CD4-positive, alpha-beta T cell (primary cell): ENCODE data around the gene FGGY. TPM values are rescaled to one million over a fixed set of nuclear protein-coding genes. Genes with fewer than 3 reads are reported as not detected.

Experiments
- ATAC-seq: fragments of 200-7000 bp; cut with Tn5 transposase; one replicate; pipeline ENCODE4 v1.10.0; 2022; ENCODE audit warnings: mild to moderate bottlenecking; ENCODE audit not compliant: poor library complexity
- CTCF ChIA-PET: fragments of 350-600 bp; sonication (Branson Sonifier 250); formaldehyde crosslinking; loops from one replicate; lab custom pipeline; 2021; ENCODE audit warnings: antibody characterized with exemption, inconsistent platforms; lab: Charles Lee
- POLR2A ChIA-PET: fragments of 350-600 bp; sonication (Branson Sonifier 250); formaldehyde crosslinking; loops from one replicate; lab custom pipeline; 2021; ENCODE audit warnings: antibody characterized with exemption, inconsistent platforms; lab: Charles Lee
- DNase-seq, 14 experiments: peaks; one replicate each; pipeline ENCODE4 v3.0.0-alpha.2; 2013 to 2020; ENCODE audit warnings: mixed read lengths in 2 of 14
- H3K27ac ChIP-seq, 2 donors: one replicate each; pipeline versions ENCODE4 v1.5.1 to v1.7.0; 2013; ENCODE audit warnings: low read length in 2 of 2, low read depth in 1 of 2, mild to moderate bottlenecking in 1 of 2
- H3K27me3 ChIP-seq, 2 experiments: 1 replicate in 1 of 2; 2 replicates in 1 of 2; pipeline versions ENCODE4 v1.6.1 to v1.7.0; 2013; ENCODE audit warnings: low read length in 2 of 2, control low read depth in 1 of 2, mild to moderate bottlenecking in 1 of 2, moderate library complexity in 1 of 2; ENCODE audit not compliant: insufficient read depth in 2 of 2, control insufficient read depth in 1 of 2
- H3K36me3 ChIP-seq: one replicate; pipeline ENCODE4 v1.6.1; 2013; ENCODE audit warnings: low read length, control low read depth; ENCODE audit not compliant: insufficient read depth
- H3K4me1 ChIP-seq: one replicate; pipeline ENCODE4 v1.6.1; 2013; ENCODE audit warnings: low read length, control low read depth; ENCODE audit not compliant: insufficient read depth
- H3K4me3 ChIP-seq: one replicate; pipeline ENCODE4 v1.5.1; 2013; ENCODE audit warnings: mild to moderate bottlenecking, low read length, moderate library complexity
- H3K9me3 ChIP-seq, 2 experiments: 1 replicate in 1 of 2; 2 replicates in 1 of 2; pipeline versions ENCODE4 v1.6.1 to v1.7.0; 2013; ENCODE audit warnings: low read length in 2 of 2, mild to moderate bottlenecking in 2 of 2, control low read depth in 1 of 2, moderate library complexity in 1 of 2; ENCODE audit not compliant: control insufficient read depth in 1 of 2, insufficient read depth in 1 of 2
- H3K27ac Mint-ChIP-seq: one replicate; pipeline ENCODE4 v1.8.0; 2020; ENCODE audit warnings: mixed read lengths
- H3K27me3 Mint-ChIP-seq: one replicate; pipeline ENCODE4 v1.8.0; 2021; ENCODE audit warnings: mixed read lengths
- H3K36me3 Mint-ChIP-seq: one replicate; pipeline ENCODE4 v1.8.0; 2021; ENCODE audit warnings: low read depth, mixed read lengths
- H3K4me1 Mint-ChIP-seq: one replicate; pipeline ENCODE4 v1.8.0; 2021; ENCODE audit warnings: low read depth, mixed read lengths
- H3K4me3 Mint-ChIP-seq: one replicate; pipeline ENCODE4 v1.8.0; 2020; ENCODE audit warnings: mild to moderate bottlenecking, mixed read lengths
- H3K9me3 Mint-ChIP-seq: one replicate; pipeline ENCODE4 v1.8.0; 2020; ENCODE audit warnings: mixed read lengths
- intact Hi-C, 2 experiments: fragments of 100-400 bp; cut with DNase I in 1 of 2; cut with micrococcal nuclease in 1 of 2; formaldehyde crosslinking; loops; one replicate each; pipeline versions ENCODE4 v1.15.1 to v1.9.0; 2023 to 2025; cut with DNase I, micrococcal nuclease
- total RNA-seq, 174 experiments: library from RNA in 2 of 174; stranded (reverse) in 2 of 174; gene quantifications; one replicate each; pipeline ENCODE4 v1.2.3 and lab custom pipeline; 2021 to 2026
- TF ChIP-seq, protein P1 (sequence below): fragments of 200-600 bp; IDR thresholded peaks from one replicate; pipeline ENCODE4 v1.8.0; 2022; ENCODE audit warnings: antibody characterized with exemption, mild to moderate bottlenecking

Gene FGGY
- total RNA-seq, 2 experiments from 2014 or later: 9.5 to 10.0 TPM

- no peaks in the 10 kb centered on the region for H3K36me3 ChIP-seq
- intact Hi-C loops: no loop called here
- POLR2A ChIA-PET: no interaction called here
- no peaks in the 10 kb centered on the region for H3K36me3 Mint-ChIP-seq
- DNase-seq (no peak), ATAC-seq (no peak)
- no peaks in the 10 kb centered on the region for H3K4me1 ChIP-seq
- CTCF ChIA-PET: no interaction called here
- no peaks in the 10 kb centered on the region for H3K4me1 Mint-ChIP-seq
- no peak overlapping the region for H3K27ac ChIP-seq
- H3K9me3 Mint-ChIP-seq: no peaks in the 10 kb centered on the region
- no peak overlapping the region for H3K4me3 ChIP-seq
- no peaks in the 10 kb centered on the region for H3K27me3 Mint-ChIP-seq
- no peaks in the 10 kb centered on the region for H3K9me3 ChIP-seq
- H3K27me3 ChIP-seq: no peaks in the 10 kb centered on the region
- no peak overlapping the region for H3K4me3 Mint-ChIP-seq
- H3K27ac Mint-ChIP-seq: no peak overlapping the region
- TF ChIP-seq, protein P1, sequence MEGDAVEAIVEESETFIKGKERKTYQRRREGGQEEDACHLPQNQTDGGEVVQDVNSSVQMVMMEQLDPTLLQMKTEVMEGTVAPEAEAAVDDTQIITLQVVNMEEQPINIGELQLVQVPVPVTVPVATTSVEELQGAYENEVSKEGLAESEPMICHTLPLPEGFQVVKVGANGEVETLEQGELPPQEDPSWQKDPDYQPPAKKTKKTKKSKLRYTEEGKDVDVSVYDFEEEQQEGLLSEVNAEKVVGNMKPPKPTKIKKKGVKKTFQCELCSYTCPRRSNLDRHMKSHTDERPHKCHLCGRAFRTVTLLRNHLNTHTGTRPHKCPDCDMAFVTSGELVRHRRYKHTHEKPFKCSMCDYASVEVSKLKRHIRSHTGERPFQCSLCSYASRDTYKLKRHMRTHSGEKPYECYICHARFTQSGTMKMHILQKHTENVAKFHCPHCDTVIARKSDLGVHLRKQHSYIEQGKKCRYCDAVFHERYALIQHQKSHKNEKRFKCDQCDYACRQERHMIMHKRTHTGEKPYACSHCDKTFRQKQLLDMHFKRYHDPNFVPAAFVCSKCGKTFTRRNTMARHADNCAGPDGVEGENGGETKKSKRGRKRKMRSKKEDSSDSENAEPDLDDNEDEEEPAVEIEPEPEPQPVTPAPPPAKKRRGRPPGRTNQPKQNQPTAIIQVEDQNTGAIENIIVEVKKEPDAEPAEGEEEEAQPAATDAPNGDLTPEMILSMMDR: no peak
These were observed 131.9 kb downstream of the FGGY start for GRCh38 chr1:59428828-59429227.

DNA sequence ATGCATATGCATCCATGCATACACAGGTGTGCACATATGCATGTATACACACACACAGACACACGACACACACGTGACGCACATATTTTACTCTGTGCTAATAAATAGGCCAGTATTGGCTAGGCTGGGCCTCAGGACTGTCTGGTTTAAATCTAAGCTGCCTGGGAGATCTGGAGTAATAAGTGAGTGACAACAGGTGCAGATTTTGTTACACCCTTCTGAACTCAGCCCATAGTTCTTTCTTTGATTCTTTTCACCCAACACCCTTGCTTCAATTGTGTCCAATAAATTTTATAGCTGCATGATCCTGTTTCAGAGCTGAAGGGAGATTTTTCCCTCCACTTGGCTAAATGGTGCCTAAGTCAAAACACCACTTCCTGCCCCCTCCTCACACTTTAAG is 132.8 kb downstream of the FGGY start:
- intact Hi-C loops: no loop called here
- H3K27me3 Mint-ChIP-seq: no peaks in the 10 kb centered on the region
- H3K36me3 ChIP-seq: no peaks in the 10 kb centered on the region
- H3K27ac Mint-ChIP-seq: no peak overlapping the region
- POLR2A ChIA-PET: no interaction called here
- CTCF ChIA-PET: interaction anchor here (0.6 kb wide), 1 partner anchor 727 kb away, joined by 4 read pairs; no protein-coding TSS in a partner anchor
- no peaks in the 10 kb centered on the region for H3K4me1 ChIP-seq
- no peaks in the 10 kb centered on the region for H3K36me3 Mint-ChIP-seq
- TF ChIP-seq, protein P1: no peak
- ATAC-seq: no peak
- no peaks in the 10 kb centered on the region for H3K9me3 ChIP-seq
- no peaks in the 10 kb centered on the region for H3K27me3 ChIP-seq
- no peaks in the 10 kb centered on the region for H3K9me3 Mint-ChIP-seq
- H3K27ac ChIP-seq: no peak overlapping the region
- no peak overlapping the region for H3K4me3 ChIP-seq
- no peak for DNase-seq
- H3K4me3 Mint-ChIP-seq: no peak overlapping the region
- no peaks in the 10 kb centered on the region for H3K4me1 Mint-ChIP-seq

GRCh38 chr1:59431566-59432294 is 134.8 kb downstream of the FGGY start:
- H3K4me3 Mint-ChIP-seq: no peak overlapping the region
- H3K36me3 Mint-ChIP-seq: no peaks in the 10 kb centered on the region
- Histone ChIP-seq H3K27ac (no peak overlapping the region), H3K36me3 (no peaks in the 10 kb centered on the region), H3K9me3 (no peaks in the 10 kb centered on the region), H3K27me3 (no peaks in the 10 kb centered on the region), H3K4me3 (no peak overlapping the region), H3K4me1 (no peaks in the 10 kb centered on the region)
- CTCF ChIA-PET: no interaction called here
- H3K4me1 Mint-ChIP-seq: no peaks in the 10 kb centered on the region
- no peaks in the 10 kb centered on the region for H3K9me3 Mint-ChIP-seq
- TF ChIP-seq, protein P1: no peak
- POLR2A ChIA-PET: no interaction called here
- no peak for DNase-seq
- no peaks in the 10 kb centered on the region for H3K27me3 Mint-ChIP-seq
- no peak overlapping the region for H3K27ac Mint-ChIP-seq
- intact Hi-C loops: no loop called here
- no peak for ATAC-seq
